HCT116 (cell line): ENCODE measurements around the gene AP1B1.

ENCODE experiments used
- CTCF ChIP-seq, 3 experiments: fragments of 200-600 bp in 1 of 3; sonication (generic) in 1 of 3; IDR thresholded peaks in 2 of 3; conservative IDR thresholded peaks in 1 of 3; 2 replicates each; pipeline ENCODE4 v1.5.1; 2012 to 2017; ENCODE audit warnings: low read depth in 2 of 3, low read length in 2 of 3, antibody characterized with exemption in 1 of 3, borderline replicate concordance in 1 of 3, control low read depth in 1 of 3, mild to moderate bottlenecking in 1 of 3, mixed read lengths in 1 of 3, mixed run types in 1 of 3, moderate library complexity in 1 of 3; ENCODE audit not compliant: insufficient read depth in 1 of 3
- EZH2 ChIP-seq: fragments of 200-600 bp; sonication (generic); IDR thresholded peaks from 2 replicates; pipeline ENCODE4 v1.6.1; 2017; ENCODE audit warnings: antibody characterized with exemption, mixed run types
- RAD21 ChIP-seq: IDR thresholded peaks from 2 replicates; pipeline ENCODE4 v1.6.1; 2012; ENCODE audit warnings: low read depth, mild to moderate bottlenecking

- TF ChIP-seq RAD21, result no peak
- TF ChIP-seq CTCF (IDR thresholded peaks at IDR 0.05 in 2 of 3, conservative IDR thresholded peaks at IDR 0.05 in 1 of 3; ENCODE audit: borderline replicate concordance in 1 of 3, insufficient read depth in 1 of 3, low read depth in 2 of 3, low read length in 2 of 3), result no peak
- no peak for TF ChIP-seq EZH2
These were observed 47.1 kb downstream of the AP1B1 start for GRCh38 chr22:29341056-29341848.
